ENCODE results near the gene NSUN3. TPM values are rescaled to one million over a fixed set of nuclear protein-coding genes. Genes with fewer than 3 reads are reported as not detected.
A peak's percentile ranks its signal among the peaks of the same experiment; 100 is the strongest.

NSUN3 gene
- total and polyA plus RNA-seq, 2 of the 8 experiments (the other 6 are each of a cell fraction or from before 2014, with no cell fraction given) = 2.1 to 5.1 TPM

DNA sequence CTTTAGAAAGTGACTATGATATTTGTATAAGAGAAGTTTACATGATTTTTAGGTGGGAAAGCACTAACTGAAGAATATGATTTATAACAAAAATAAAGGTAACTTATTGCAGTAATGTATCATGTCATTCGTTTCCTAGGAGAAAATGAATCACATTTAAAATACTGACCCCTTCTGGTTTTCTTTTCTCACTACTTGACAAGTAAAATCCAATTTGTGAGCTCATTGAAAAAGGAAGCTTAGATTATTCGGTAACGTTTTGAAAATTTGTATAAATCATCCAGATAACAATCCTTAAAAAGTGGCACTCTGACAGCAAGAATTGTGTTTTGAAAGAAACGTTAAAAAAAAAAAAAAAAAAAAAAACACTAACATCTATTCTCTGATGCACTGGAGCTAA, 39.0 kb downstream of the NSUN3 start (continued):
- TF ChIP-seq, protein P1, sequence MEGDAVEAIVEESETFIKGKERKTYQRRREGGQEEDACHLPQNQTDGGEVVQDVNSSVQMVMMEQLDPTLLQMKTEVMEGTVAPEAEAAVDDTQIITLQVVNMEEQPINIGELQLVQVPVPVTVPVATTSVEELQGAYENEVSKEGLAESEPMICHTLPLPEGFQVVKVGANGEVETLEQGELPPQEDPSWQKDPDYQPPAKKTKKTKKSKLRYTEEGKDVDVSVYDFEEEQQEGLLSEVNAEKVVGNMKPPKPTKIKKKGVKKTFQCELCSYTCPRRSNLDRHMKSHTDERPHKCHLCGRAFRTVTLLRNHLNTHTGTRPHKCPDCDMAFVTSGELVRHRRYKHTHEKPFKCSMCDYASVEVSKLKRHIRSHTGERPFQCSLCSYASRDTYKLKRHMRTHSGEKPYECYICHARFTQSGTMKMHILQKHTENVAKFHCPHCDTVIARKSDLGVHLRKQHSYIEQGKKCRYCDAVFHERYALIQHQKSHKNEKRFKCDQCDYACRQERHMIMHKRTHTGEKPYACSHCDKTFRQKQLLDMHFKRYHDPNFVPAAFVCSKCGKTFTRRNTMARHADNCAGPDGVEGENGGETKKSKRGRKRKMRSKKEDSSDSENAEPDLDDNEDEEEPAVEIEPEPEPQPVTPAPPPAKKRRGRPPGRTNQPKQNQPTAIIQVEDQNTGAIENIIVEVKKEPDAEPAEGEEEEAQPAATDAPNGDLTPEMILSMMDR (IDR thresholded peaks at IDR 0.05; ENCODE audit: control extremely low read depth in 1 of 3, insufficient read depth in 1 of 3, low read depth in 1 of 3, low read length in 3 of 3) = peak in 1 of 3 experiments; percentile 17; a peak in 1 of 4 replicates
